Measurements from ENCODE around the gene MUC6. TPM values are rescaled to one million over a fixed set of nuclear protein-coding genes. Genes with fewer than 3 reads are reported as not detected.

The MUC6 gene
- total and polyA plus RNA-seq, 10 of the 15 experiments (the other 5 are each of a cell fraction or from before 2014, with no cell fraction given), result 0.03 TPM; not detected in 8

DNA sequence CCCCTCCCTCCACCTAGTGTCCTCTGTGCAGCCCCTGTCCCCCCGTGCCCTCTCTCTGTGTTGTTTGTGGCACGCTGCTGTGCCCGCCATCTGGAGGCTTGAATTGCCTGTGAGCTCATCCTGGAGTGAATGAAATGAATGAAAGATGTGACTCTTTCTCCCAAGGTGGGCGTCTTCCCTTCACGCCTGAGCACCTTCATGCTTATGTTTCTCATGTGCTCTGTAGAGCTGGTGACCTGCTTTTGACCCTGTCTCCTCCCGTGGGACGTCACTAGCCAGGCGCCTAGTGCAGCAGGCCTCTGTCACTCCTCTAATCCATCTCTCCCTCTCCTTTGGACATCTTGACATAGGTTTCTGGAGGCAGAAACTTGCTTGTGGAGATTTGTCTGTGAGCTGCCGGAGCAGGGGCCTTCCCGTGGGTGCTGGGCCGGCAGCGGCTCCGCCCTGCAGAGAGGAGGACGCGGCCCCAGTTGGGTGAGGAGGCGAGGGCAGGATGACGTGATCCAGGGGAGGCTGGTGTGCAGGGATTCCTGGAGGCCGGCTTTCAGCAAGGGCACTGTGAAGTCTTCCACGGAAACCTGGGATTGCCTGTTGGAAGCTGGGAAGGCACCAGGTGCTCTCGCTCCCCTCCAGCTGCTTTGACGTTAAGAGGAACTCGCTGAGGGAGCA lies 40.6 kb downstream of the MUC6 start (continued):
- TF ChIP-seq, protein P1, sequence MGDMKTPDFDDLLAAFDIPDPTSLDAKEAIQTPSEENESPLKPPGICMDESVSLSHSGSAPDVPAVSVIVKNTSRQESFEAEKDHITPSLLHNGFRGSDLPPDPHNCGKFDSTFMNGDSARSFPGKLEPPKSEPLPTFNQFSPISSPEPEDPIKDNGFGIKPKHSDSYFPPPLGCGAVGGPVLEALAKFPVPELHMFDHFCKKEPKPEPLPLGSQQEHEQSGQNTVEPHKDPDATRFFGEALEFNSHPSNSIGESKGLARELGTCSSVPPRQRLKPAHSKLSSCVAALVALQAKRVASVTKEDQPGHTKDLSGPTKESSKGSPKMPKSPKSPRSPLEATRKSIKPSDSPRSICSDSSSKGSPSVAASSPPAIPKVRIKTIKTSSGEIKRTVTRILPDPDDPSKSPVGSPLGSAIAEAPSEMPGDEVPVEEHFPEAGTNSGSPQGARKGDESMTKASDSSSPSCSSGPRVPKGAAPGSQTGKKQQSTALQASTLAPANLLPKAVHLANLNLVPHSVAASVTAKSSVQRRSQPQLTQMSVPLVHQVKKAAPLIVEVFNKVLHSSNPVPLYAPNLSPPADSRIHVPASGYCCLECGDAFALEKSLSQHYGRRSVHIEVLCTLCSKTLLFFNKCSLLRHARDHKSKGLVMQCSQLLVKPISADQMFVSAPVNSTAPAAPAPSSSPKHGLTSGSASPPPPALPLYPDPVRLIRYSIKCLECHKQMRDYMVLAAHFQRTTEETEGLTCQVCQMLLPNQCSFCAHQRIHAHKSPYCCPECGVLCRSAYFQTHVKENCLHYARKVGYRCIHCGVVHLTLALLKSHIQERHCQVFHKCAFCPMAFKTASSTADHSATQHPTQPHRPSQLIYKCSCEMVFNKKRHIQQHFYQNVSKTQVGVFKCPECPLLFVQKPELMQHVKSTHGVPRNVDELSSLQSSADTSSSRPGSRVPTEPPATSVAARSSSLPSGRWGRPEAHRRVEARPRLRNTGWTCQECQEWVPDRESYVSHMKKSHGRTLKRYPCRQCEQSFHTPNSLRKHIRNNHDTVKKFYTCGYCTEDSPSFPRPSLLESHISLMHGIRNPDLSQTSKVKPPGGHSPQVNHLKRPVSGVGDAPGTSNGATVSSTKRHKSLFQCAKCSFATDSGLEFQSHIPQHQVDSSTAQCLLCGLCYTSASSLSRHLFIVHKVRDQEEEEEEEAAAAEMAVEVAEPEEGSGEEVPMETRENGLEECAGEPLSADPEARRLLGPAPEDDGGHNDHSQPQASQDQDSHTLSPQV (IDR thresholded peaks at IDR 0.05), result no peak
- peak; percentile 48; the same call in 1 of the 2 replicates for TF ChIP-seq NFIC (IDR thresholded peaks at IDR 0.05; ENCODE audit: low read depth, low read length)
- TF ChIP-seq, protein P2, sequence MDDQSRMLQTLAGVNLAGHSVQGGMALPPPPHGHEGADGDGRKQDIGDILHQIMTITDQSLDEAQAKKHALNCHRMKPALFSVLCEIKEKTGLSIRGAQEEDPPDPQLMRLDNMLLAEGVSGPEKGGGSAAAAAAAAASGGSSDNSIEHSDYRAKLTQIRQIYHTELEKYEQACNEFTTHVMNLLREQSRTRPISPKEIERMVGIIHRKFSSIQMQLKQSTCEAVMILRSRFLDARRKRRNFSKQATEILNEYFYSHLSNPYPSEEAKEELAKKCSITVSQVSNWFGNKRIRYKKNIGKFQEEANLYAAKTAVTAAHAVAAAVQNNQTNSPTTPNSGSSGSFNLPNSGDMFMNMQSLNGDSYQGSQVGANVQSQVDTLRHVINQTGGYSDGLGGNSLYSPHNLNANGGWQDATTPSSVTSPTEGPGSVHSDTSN (IDR thresholded peaks at IDR 0.05; ENCODE audit: insufficient replicate concordance, low read depth, low read length), result peak; percentile 1
- TF ChIP-seq RUNX3 (IDR thresholded peaks at IDR 0.05; ENCODE audit: low read length), result peak; percentile 22; the same call in 1 of the 2 replicates

DNA sequence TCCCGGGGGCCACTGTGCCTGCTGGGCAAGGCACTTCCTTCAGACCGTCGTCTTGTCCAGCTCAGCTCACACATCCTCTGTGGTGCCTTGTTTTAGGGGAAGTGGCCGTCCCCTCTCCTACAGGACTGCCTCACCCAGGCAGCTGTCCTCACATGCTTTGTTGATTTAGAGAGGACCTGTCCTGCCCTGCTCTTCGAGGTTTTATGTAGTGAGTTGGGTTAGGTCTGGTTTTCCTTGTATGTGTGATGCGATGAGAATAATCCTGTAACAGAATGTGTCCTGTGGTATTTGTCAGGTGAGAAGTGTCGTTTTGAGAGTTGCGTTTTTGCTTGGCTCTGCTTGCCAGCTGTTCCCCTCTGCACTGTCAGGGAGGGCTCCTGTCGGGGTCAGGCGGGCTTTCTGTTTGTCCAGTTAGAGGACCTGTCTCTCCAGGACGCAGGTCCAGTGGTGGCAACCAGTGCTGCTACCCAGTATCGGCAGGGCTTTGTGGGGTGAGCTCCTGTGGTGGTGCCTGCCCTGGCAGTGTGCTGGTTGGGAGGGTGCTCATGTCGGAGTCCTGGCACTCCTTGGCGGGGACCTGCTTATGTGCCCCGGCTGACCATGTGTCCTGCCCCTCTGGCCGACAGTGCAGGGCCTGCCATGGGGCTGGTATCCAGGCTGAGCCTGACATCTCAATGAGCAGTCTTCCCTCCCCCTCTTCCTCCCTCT lies 41.3 kb downstream of the MUC6 start:
- ChIA-PET CTCF (no interaction called here), RAD21 (ENCODE audit: unreplicated experiment) (no interaction called here), SMC1A (ENCODE audit: uncharacterized antibody, unreplicated experiment) (no interaction called here), POLR2A (no interaction called here)
- Histone ChIP-seq H4K20me1 (ENCODE audit: control insufficient read depth, insufficient read depth) (no peaks in the 10 kb centered on the region), H3K79me2 (ENCODE audit: control insufficient read depth, insufficient read depth, low read length) (no peaks in the 10 kb centered on the region), H3K36me3 (ENCODE audit: control insufficient read depth in 2 of 2, insufficient read depth in 2 of 2, low read length in 1 of 2) (peaks cover 5 to 16% of the 10 kb centered on the region in 2 experiments; a peak in 3 of 4 replicates), H2AFZ (ENCODE audit: control insufficient read depth, low read depth, low read length) (no peak overlapping the region), H3K27ac (ENCODE audit: control insufficient read depth, insufficient read depth) (no peak overlapping the region), H3K4me1 (ENCODE audit: control insufficient read depth, insufficient read depth, low read length) (peaks cover 19% of the 10 kb centered on the region), H3K9me3 (replicated peaks; ENCODE audit: control insufficient read depth, insufficient read depth, low read length) (no peaks in the 10 kb centered on the region), H3K27me3 (replicated peaks in 1 of 2; ENCODE audit: control insufficient read depth in 2 of 2, insufficient read depth in 2 of 2, low read length in 1 of 2) (no peaks in the 10 kb centered on the region), H3K4me3 (no peak overlapping the region), H3K4me2 (ENCODE audit: control insufficient read depth, insufficient read depth) (no peak overlapping the region), H3K9ac (ENCODE audit: control insufficient read depth, insufficient read depth, low read length) (no peak overlapping the region)
- DNase-seq (ENCODE audit: low read depth, low spot score) (no peak), FAIRE-seq (no peak), ATAC-seq (no peak)
- 48% methylated on average over 16 of the region's 16 CpGs for WGBS (ENCODE audit: insufficient coverage, insufficient replicate concordance, low lambda C conversion rate, missing lambda C conversion rate)
- BruUV-seq (replicated peaks), result no TSS peak
- intact Hi-C loops (cut with micrococcal nuclease; ENCODE audit: unreplicated experiment) (no loop called here), in situ Hi-C loops (cut with MboI) (no loop called here)
- TF ChIP-seq, protein P3, sequence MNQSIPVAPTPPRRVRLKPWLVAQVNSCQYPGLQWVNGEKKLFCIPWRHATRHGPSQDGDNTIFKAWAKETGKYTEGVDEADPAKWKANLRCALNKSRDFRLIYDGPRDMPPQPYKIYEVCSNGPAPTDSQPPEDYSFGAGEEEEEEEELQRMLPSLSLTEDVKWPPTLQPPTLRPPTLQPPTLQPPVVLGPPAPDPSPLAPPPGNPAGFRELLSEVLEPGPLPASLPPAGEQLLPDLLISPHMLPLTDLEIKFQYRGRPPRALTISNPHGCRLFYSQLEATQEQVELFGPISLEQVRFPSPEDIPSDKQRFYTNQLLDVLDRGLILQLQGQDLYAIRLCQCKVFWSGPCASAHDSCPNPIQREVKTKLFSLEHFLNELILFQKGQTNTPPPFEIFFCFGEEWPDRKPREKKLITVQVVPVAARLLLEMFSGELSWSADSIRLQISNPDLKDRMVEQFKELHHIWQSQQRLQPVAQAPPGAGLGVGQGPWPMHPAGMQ (IDR thresholded peaks at IDR 0.05; ENCODE audit: borderline replicate concordance), result no peak
- TF ChIP-seq, protein P4, sequence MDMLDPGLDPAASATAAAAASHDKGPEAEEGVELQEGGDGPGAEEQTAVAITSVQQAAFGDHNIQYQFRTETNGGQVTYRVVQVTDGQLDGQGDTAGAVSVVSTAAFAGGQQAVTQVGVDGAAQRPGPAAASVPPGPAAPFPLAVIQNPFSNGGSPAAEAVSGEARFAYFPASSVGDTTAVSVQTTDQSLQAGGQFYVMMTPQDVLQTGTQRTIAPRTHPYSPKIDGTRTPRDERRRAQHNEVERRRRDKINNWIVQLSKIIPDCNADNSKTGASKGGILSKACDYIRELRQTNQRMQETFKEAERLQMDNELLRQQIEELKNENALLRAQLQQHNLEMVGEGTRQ (IDR thresholded peaks at IDR 0.05; ENCODE audit: borderline replicate concordance, low read depth, low read length), result no peak
- peak; percentile 31; the same call in 1 of the 2 replicates for TF ChIP-seq TCF12 (IDR thresholded peaks at IDR 0.05; ENCODE audit: low read depth, low read length)
- peak; percentile 2; the same call in 1 of the 2 replicates for TF ChIP-seq SPI1 (IDR thresholded peaks at IDR 0.05; ENCODE audit: borderline replicate concordance, insufficient read depth, low read depth, low read length)
- no peak for TF ChIP-seq SMC3 (IDR thresholded peaks at IDR 0.05; ENCODE audit: borderline replicate concordance, low read length)
- TF ChIP-seq PAX8 (IDR thresholded peaks at IDR 0.05), result no peak
- TF ChIP-seq, protein P5, sequence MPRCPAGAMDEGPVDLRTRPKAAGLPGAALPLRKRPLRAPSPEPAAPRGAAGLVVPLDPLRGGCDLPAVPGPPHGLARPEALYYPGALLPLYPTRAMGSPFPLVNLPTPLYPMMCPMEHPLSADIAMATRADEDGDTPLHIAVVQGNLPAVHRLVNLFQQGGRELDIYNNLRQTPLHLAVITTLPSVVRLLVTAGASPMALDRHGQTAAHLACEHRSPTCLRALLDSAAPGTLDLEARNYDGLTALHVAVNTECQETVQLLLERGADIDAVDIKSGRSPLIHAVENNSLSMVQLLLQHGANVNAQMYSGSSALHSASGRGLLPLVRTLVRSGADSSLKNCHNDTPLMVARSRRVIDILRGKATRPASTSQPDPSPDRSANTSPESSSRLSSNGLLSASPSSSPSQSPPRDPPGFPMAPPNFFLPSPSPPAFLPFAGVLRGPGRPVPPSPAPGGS (IDR thresholded peaks at IDR 0.05; ENCODE audit: borderline replicate concordance, insufficient read depth, low read depth, low read length, poor library complexity, severe bottlenecking), result no peak
